Mesothelial cell of epicardium (in vitro differentiated cells): ENCODE measurements around the gene SIK2. TPM values are rescaled to one million over a fixed set of nuclear protein-coding genes. Genes with fewer than 3 reads are reported as not detected.

Experiments
- DNase-seq, 2 experiments: peaks; one replicate each; pipeline ENCODE4 v3.0.0; 2021; ENCODE audit warnings: low spot score in 2 of 2; ENCODE audit not compliant: unreplicated experiment in 2 of 2
- H3K27ac Mint-ChIP-seq: 2 replicates; pipeline ENCODE4 v1.8.0; 2021; ENCODE audit warnings: mixed read lengths
- H3K27me3 Mint-ChIP-seq: 2 replicates; pipeline ENCODE4 v1.8.0; 2021; ENCODE audit warnings: low read depth, mixed read lengths
- H3K36me3 Mint-ChIP-seq: 2 replicates; pipeline ENCODE4 v1.8.0; 2021; ENCODE audit warnings: mixed read lengths
- H3K4me1 Mint-ChIP-seq: 2 replicates; pipeline ENCODE4 v1.8.0; 2021; ENCODE audit warnings: mixed read lengths
- H3K4me3 Mint-ChIP-seq: 2 replicates; pipeline ENCODE4 v1.8.0; 2021; ENCODE audit warnings: mild to moderate bottlenecking, moderate library complexity, mixed read lengths
- H3K9me3 Mint-ChIP-seq: 2 replicates; pipeline ENCODE4 v1.8.0; 2021; ENCODE audit warnings: mixed read lengths
- CTCF ChIP-seq: fragments of 200-600 bp; sonication (generic); IDR thresholded peaks from one replicate; pipeline ENCODE4 v1.5.0; 2021; ENCODE audit warnings: antibody characterized with exemption; ENCODE audit not compliant: unreplicated experiment
- total RNA-seq: library from RNA; stranded (reverse); gene quantifications from 3 replicates; pipeline ENCODE4 v1.2.1, GENCODE V29; 2021

The SIK2 gene
- total RNA-seq, 1 donor from 2014 or later = 17.1 TPM

- no peak for TF ChIP-seq CTCF
- H3K27ac Mint-ChIP-seq = no peak overlapping the region
- H3K27me3 Mint-ChIP-seq = no peaks in the 10 kb centered on the region
- H3K36me3 Mint-ChIP-seq = peaks cover 30% of the 10 kb centered on the region
- DNase-seq = no peak
- no peaks in the 10 kb centered on the region for H3K4me1 Mint-ChIP-seq
- H3K4me3 Mint-ChIP-seq = no peak overlapping the region
- peaks cover 14% of the 10 kb centered on the region for H3K9me3 Mint-ChIP-seq
Measured at GRCh38 chr11:111627591-111627990, 25.3 kb downstream of the SIK2 start.

GRCh38 chr11:111629499-111629898, 27.2 kb downstream of the SIK2 start:
- Mint-ChIP-seq H3K27me3 (no peaks in the 10 kb centered on the region), H3K36me3 (peaks cover 14% of the 10 kb centered on the region), H3K9me3 (peaks cover 6% of the 10 kb centered on the region), H3K27ac (no peak overlapping the region), H3K4me1 (peaks cover 18% of the 10 kb centered on the region), H3K4me3 (no peak overlapping the region)
- no peak for TF ChIP-seq CTCF
- no peak for DNase-seq

GRCh38 chr11:111631024-111631665, 28.9 kb downstream of the SIK2 start:
- Mint-ChIP-seq H3K4me1 (peaks cover 27% of the 10 kb centered on the region), H3K9me3 (peaks cover 6% of the 10 kb centered on the region), H3K36me3 (peaks cover 11% of the 10 kb centered on the region), H3K4me3 (no peak overlapping the region), H3K27me3 (no peaks in the 10 kb centered on the region), H3K27ac (no peak overlapping the region)
- no peak for DNase-seq
- no peak for TF ChIP-seq CTCF

GRCh38 chr11:111631666-111632039, 29.4 kb downstream of the SIK2 start:
- H3K27me3 Mint-ChIP-seq = no peaks in the 10 kb centered on the region
- peaks cover 13% of the 10 kb centered on the region for H3K36me3 Mint-ChIP-seq
- H3K4me3 Mint-ChIP-seq = no peak overlapping the region
- DNase-seq = no peak
- H3K9me3 Mint-ChIP-seq = peaks cover 6% of the 10 kb centered on the region
- TF ChIP-seq CTCF = no peak
- no peak overlapping the region for H3K27ac Mint-ChIP-seq
- H3K4me1 Mint-ChIP-seq = peaks cover 29% of the 10 kb centered on the region

- DNase-seq = no peak
- peaks cover 7% of the 10 kb centered on the region for H3K9me3 Mint-ChIP-seq
- peaks cover 14% of the 10 kb centered on the region for H3K36me3 Mint-ChIP-seq
- TF ChIP-seq CTCF = no peak
- peaks cover 29% of the 10 kb centered on the region for H3K4me1 Mint-ChIP-seq
- peak overlapping the region; percentile 7 for H3K27ac Mint-ChIP-seq
- no peaks in the 10 kb centered on the region for H3K27me3 Mint-ChIP-seq
- H3K4me3 Mint-ChIP-seq = no peak overlapping the region
Measured at GRCh38 chr11:111632516-111633220, 30.4 kb downstream of the SIK2 start.
